T-helper 1 cell treated with Interleukin-12 subunit alpha and Interleukin-12 subunit beta and Interleukin-4 antibody, amounts not matched to agents 30 μg/mL and 1 μg/mL, for 36 hours (primary cell): ENCODE data around the gene PLCZ1.
"Not testable (repeated sequence)": the region's sequence is repeated elsewhere in the genome, so short reads cannot be mapped to it uniquely, and the experiment has no call there.

Experiments
- H3K27ac Mint-ChIP-seq: one replicate; pipeline ENCODE4 v1.8.0; 2021; ENCODE audit warnings: mild to moderate bottlenecking, mixed read lengths
- H3K27me3 Mint-ChIP-seq: one replicate; pipeline ENCODE4 v1.8.0; 2021; ENCODE audit warnings: low read depth, mixed read lengths
- H3K36me3 Mint-ChIP-seq: one replicate; pipeline ENCODE4 v1.8.0; 2021; ENCODE audit warnings: low read depth, mixed read lengths
- H3K4me1 Mint-ChIP-seq: one replicate; pipeline ENCODE4 v1.8.0; 2021; ENCODE audit warnings: low read depth, mixed read lengths
- H3K4me3 Mint-ChIP-seq: one replicate; pipeline ENCODE4 v1.8.0; 2021; ENCODE audit warnings: mild to moderate bottlenecking, moderate library complexity, mixed read lengths
- H3K9me3 Mint-ChIP-seq: one replicate; pipeline ENCODE4 v1.8.0; 2021; ENCODE audit warnings: mixed read lengths

PLCZ1 gene

DNA sequence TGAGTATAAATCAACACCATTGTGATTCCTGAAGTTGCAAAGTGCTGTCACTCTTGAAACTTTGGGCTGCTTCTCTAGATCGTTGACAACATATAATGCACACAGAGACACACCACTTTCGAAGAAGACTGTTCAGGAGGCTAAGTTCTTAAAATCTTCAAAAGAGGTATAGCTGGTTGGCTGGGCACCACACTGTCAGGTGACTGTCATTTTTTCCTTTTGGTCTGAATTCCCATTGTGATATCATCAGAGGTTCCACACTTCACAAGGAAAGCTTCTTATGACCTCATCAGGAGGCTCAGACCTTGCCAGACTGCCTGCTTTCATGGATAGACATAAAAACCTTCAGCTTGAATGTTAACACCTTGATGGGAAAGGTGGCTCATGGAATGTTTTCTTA is at the start of gene PLCZ1, which contains the start of gene CAPZA3:
PLCZ1 (minus strand) TSS at position 194 of the 400 bp plus-strand sequence. CDS start 641 bp downstream, outside the sequence.
CAPZA3 (plus strand) TSS at position 301 of the 400 bp plus-strand sequence. CDS start 150 bp downstream, outside the sequence.
- no peak within 1 kb of the TSS for H3K4me3 Mint-ChIP-seq
- H3K27me3 Mint-ChIP-seq = no peaks in the 10 kb centered on the region
- no peaks in the 10 kb centered on the region for H3K4me1 Mint-ChIP-seq

DNA sequence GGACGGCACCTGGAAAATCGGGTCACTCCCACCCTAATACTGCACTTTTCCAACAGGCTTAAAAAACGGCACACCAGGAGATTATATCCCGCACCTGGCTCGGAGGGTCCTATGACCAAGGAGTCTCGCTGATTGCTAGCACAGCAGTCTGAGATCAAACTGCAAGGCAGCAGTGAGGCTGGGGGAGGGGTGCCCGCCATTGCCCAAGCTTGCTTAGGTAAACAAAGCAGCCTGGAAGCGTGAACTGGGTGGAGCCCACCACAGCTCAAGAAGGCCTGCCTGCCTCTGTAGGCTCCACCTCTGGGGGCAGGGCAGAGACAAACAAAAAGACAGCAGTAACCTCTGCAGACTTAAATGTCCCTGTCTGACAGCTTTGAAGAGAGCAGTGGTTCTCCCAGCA is 47.7 kb upstream of the PLCZ1 start:
- H3K4me3 Mint-ChIP-seq, H3K4me1 Mint-ChIP-seq, H3K9me3 Mint-ChIP-seq, H3K36me3 Mint-ChIP-seq, H3K27ac Mint-ChIP-seq, H3K27me3 Mint-ChIP-seq: not testable (repeated sequence)

More for the DNA sequence above, at the start of gene PLCZ1, which contains the start of gene CAPZA3:
- Mint-ChIP-seq H3K9me3 (peaks cover 21% of the 10 kb centered on the region), H3K27ac (no peak within 1 kb of the TSS), H3K36me3 (no peaks in the 10 kb centered on the region)

DNA sequence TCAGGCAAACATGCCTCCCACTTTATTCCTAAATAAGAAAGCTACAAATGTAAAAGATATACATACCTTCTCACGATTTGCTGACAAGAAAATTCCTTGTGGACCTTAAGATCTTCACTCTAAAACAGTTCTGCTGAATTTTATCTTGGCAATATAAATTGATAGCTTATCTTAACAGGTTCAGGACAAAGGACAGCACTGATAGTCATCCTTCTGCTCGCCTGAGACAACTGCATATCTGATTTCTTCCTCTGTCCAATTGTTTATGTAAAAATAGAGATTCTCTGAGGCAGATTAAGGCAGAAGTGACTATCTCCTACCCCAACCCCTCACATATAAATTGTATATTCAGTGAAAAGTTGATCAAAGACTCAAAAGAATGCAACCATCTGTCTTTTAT is 45.0 kb upstream of the PLCZ1 start:
- Mint-ChIP-seq H3K36me3 (no peaks in the 10 kb centered on the region), H3K27me3 (no peaks in the 10 kb centered on the region), H3K27ac (no peak overlapping the region), H3K4me3 (no peak overlapping the region), H3K4me1 (no peaks in the 10 kb centered on the region), H3K9me3 (peaks cover 14% of the 10 kb centered on the region)

DNA sequence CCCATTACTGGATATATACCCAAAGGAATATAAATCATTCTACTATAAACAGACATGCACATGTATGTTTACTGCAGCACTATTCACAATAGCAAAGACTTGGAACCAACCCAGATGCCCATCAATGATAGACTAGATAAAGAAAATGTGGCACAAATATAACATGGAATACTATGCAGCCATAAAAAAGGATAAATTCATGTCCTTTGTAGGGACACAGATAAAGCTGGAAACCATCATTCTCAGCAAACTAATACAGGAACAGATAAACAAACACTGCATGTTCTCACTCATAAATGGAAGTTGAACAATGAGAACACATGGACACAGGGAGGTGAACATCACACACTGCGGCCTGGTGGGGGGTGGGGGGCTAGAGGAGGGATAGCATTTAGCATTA is 28.7 kb upstream of the PLCZ1 start:
- not testable (repeated sequence) for H3K27me3 Mint-ChIP-seq, H3K4me1 Mint-ChIP-seq, H3K27ac Mint-ChIP-seq, H3K36me3 Mint-ChIP-seq, H3K4me3 Mint-ChIP-seq
- peaks cover 23% of the 10 kb centered on the region for H3K9me3 Mint-ChIP-seq

GRCh38 chr12:18755341-18755740 is 17.5 kb upstream of the PLCZ1 start:
- H3K9me3 Mint-ChIP-seq = no peaks in the 10 kb centered on the region
- no peak overlapping the region for H3K27ac Mint-ChIP-seq
- no peaks in the 10 kb centered on the region for H3K36me3 Mint-ChIP-seq
- H3K4me3 Mint-ChIP-seq = no peak overlapping the region
- no peaks in the 10 kb centered on the region for H3K27me3 Mint-ChIP-seq
- no peaks in the 10 kb centered on the region for H3K4me1 Mint-ChIP-seq

DNA sequence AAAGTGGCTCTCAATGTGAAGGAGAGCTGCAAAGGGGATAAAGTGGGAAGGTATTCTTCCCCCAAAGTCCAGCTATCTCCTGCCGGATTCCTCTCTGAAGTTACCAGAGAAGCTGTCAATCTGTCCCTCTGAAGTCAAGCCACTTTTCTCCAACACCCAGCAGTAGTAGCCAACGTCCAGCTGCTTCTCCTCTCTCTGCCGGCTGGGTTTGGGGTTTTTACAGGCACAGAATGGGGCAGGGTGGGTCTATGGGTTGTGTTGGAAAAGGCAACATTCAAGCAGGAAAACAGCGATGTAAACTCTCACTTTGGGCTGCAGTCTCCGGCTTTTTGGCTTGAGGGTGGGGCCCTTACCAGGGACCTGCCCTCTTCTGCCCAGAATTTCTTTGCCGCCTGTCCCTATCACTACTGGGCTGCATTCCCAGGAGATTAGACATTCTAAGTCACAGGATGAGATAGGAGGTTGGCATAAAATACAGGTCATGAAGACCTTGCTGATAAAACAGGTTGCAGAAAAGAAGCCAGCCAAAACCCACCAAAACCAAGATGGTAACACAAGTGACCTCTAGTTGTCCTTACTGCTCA is 16.4 kb upstream of the PLCZ1 start:
- Mint-ChIP-seq H3K27me3 (no peaks in the 10 kb centered on the region), H3K36me3 (no peaks in the 10 kb centered on the region), H3K27ac (no peak overlapping the region), H3K4me1 (no peaks in the 10 kb centered on the region), H3K9me3 (no peaks in the 10 kb centered on the region), H3K4me3 (no peak overlapping the region)

GRCh38 chr12:18753481-18754123 is 15.8 kb upstream of the PLCZ1 start:
- H3K27ac Mint-ChIP-seq = no peak overlapping the region

GRCh38 chr12:18752947-18753346 is 15.1 kb upstream of the PLCZ1 start:
- H3K9me3 Mint-ChIP-seq = no peaks in the 10 kb centered on the region
- H3K4me3 Mint-ChIP-seq = no peak overlapping the region
- H3K27me3 Mint-ChIP-seq = no peaks in the 10 kb centered on the region
- H3K4me1 Mint-ChIP-seq = no peaks in the 10 kb centered on the region
- H3K27ac Mint-ChIP-seq = no peak overlapping the region
- H3K36me3 Mint-ChIP-seq = no peaks in the 10 kb centered on the region

More at GRCh38 chr12:18753481-18754123, 15.8 kb upstream of the PLCZ1 start:
- no peaks in the 10 kb centered on the region for H3K4me1 Mint-ChIP-seq
- H3K36me3 Mint-ChIP-seq = no peaks in the 10 kb centered on the region
- H3K9me3 Mint-ChIP-seq = no peaks in the 10 kb centered on the region
- H3K27me3 Mint-ChIP-seq = no peaks in the 10 kb centered on the region
- no peak overlapping the region for H3K4me3 Mint-ChIP-seq

GRCh38 chr12:18752280-18752920 is 14.6 kb upstream of the PLCZ1 start:
- Mint-ChIP-seq H3K4me1 (no peaks in the 10 kb centered on the region), H3K9me3 (no peaks in the 10 kb centered on the region), H3K4me3 (no peak overlapping the region), H3K27me3 (no peaks in the 10 kb centered on the region), H3K36me3 (no peaks in the 10 kb centered on the region), H3K27ac (no peak overlapping the region)

GRCh38 chr12:18751866-18752265 is 14.1 kb upstream of the PLCZ1 start:
- Mint-ChIP-seq H3K36me3 (no peaks in the 10 kb centered on the region), H3K4me1 (no peaks in the 10 kb centered on the region), H3K27ac (no peak overlapping the region), H3K9me3 (no peaks in the 10 kb centered on the region), H3K4me3 (no peak overlapping the region), H3K27me3 (no peaks in the 10 kb centered on the region)

DNA sequence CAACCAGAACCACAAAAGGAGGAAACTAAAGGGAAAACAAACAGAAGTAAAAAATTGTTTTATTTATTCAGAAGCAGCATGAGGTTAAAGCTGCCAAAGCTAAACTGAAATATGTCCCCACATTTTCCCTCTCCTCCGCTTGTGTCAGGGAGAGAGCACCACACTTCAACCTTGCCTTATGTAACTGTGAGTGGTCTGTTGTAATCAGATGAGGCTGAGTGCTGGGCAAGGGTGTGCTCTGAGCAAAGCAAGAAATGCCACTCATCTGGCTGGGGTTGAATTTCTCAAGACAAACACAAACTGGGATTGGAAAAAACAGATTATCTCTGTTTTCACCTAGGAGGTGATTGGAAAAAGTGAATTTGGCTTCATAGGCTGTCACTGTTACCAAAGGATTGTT is 12.3 kb upstream of the PLCZ1 start:
- Mint-ChIP-seq H3K4me1 (no peaks in the 10 kb centered on the region), H3K27me3 (no peaks in the 10 kb centered on the region), H3K36me3 (no peaks in the 10 kb centered on the region), H3K9me3 (no peaks in the 10 kb centered on the region), H3K27ac (no peak overlapping the region), H3K4me3 (no peak overlapping the region)

GRCh38 chr12:18749386-18749957 is 11.7 kb upstream of the PLCZ1 start:
- H3K27me3 Mint-ChIP-seq = no peaks in the 10 kb centered on the region
- H3K27ac Mint-ChIP-seq = no peak overlapping the region
- H3K4me3 Mint-ChIP-seq = no peak overlapping the region
- peaks cover 3% of the 10 kb centered on the region for H3K9me3 Mint-ChIP-seq
- H3K4me1 Mint-ChIP-seq = no peaks in the 10 kb centered on the region
- H3K36me3 Mint-ChIP-seq = no peaks in the 10 kb centered on the region

DNA sequence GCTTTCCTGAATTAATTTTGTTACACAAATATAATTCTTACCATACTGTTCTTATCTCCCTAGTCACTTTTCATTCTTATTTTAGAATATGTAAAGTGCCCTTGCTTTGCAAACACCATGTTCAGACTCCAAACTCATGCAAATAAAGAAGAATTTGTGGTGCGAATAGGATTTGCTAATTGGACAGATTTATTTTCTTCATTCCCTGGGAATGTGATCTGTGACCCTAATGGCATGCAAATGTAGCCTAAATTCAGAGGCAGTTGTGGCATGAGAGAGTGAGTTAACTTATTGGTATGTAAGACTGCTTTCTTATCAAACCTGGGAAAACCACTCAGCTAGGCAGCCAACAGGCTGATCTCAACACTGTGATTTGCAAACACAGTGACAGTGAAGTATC is 10.1 kb upstream of the PLCZ1 start:
- H3K27me3 Mint-ChIP-seq = no peaks in the 10 kb centered on the region
- H3K27ac Mint-ChIP-seq = no peak overlapping the region
- peaks cover 10% of the 10 kb centered on the region for H3K9me3 Mint-ChIP-seq
- no peaks in the 10 kb centered on the region for H3K36me3 Mint-ChIP-seq
- no peak overlapping the region for H3K4me3 Mint-ChIP-seq
- no peaks in the 10 kb centered on the region for H3K4me1 Mint-ChIP-seq

GRCh38 chr12:18731156-18731555 is 6.7 kb downstream of the PLCZ1 start:
- no peaks in the 10 kb centered on the region for H3K36me3 Mint-ChIP-seq
- no peak overlapping the region for H3K4me3 Mint-ChIP-seq
- H3K27ac Mint-ChIP-seq = no peak overlapping the region
- H3K9me3 Mint-ChIP-seq = peaks cover 15% of the 10 kb centered on the region
- H3K4me1 Mint-ChIP-seq = no peaks in the 10 kb centered on the region
- no peaks in the 10 kb centered on the region for H3K27me3 Mint-ChIP-seq

GRCh38 chr12:18723752-18724151 is 14.1 kb downstream of the PLCZ1 start:
- H3K27me3 Mint-ChIP-seq = no peaks in the 10 kb centered on the region
- no peak overlapping the region for H3K27ac Mint-ChIP-seq
- H3K36me3 Mint-ChIP-seq = no peaks in the 10 kb centered on the region
- H3K9me3 Mint-ChIP-seq = no peaks in the 10 kb centered on the region
- no peak overlapping the region for H3K4me3 Mint-ChIP-seq
- no peaks in the 10 kb centered on the region for H3K4me1 Mint-ChIP-seq
